Mucosa of descending colon (tissue), 3 donors: ENCODE data around the gene ZNF407. TPM values are rescaled to one million over a fixed set of nuclear protein-coding genes. Genes with fewer than 3 reads are reported as not detected.

Experiments used
- ATAC-seq: fragments of 200-7000 bp; cut with Tn5 transposase; one replicate; pipeline ENCODE4 v1.9.1; 2020; ENCODE audit warnings: mild to moderate bottlenecking, moderate library complexity
- DNase-seq, 3 donors: peaks; one replicate each; pipeline ENCODE4 v3.0.0-alpha.2; 2020
- H3K36me3 ChIP-seq: fragments of 200-600 bp; one replicate; pipeline ENCODE4 v1.8.0; 2021; ENCODE audit warnings: low read depth, mild to moderate bottlenecking
- H3K4me1 ChIP-seq: fragments of 200-600 bp; one replicate; pipeline ENCODE4 v1.8.0; 2021; ENCODE audit warnings: low read depth, mild to moderate bottlenecking
- H3K4me3 ChIP-seq: fragments of 200-600 bp; one replicate; pipeline ENCODE4 v1.8.0; 2021; ENCODE audit warnings: mild to moderate bottlenecking
- H3K9me3 ChIP-seq: fragments of 200-600 bp; one replicate; pipeline ENCODE4 v1.8.0; 2021; ENCODE audit warnings: mild to moderate bottlenecking
- CTCF ChIP-seq: fragments of 200-600 bp; IDR thresholded peaks from one replicate; pipeline ENCODE4 v1.8.0; 2022; ENCODE audit warnings: antibody characterized with exemption, mild to moderate bottlenecking
- intact Hi-C, 2 donors: fragments of 100-400 bp; cut with DNase I in 1 of 2; cut with micrococcal nuclease in 1 of 2; formaldehyde crosslinking; loops; one replicate each; pipeline versions ENCODE4 v1.11.0 to v1.11.1; 2022; cut with DNase I, micrococcal nuclease
- total RNA-seq, 3 donors: library from RNA; stranded (reverse); fragmentation: NEBNext Ultra II Directional in 2 of 3; extraction: Animal tissue kit (Norgen Biotek cat#: 25700) in 2 of 3; gene quantifications; one replicate each; pipeline versions ENCODE4 v1.2.1 to v1.2.4, GENCODE V29; 2021 to 2023
- donor health status: DM: no; HTN: no; CAD: no; lungs with moderate emphysema.
- donor health status: DM: no; HTN: no; CAD: no.
- donor health status: DM: no; HTN: yes; CAD: no.

The ZNF407 gene
- total RNA-seq, 3 donors from 2014 or later, result 13.0 to 25.1 (median 18.8) TPM

GRCh38 chr18:74632856-74633255, 35.2 kb downstream of the ZNF407 start:
- H3K36me3 ChIP-seq, result no peaks in the 10 kb centered on the region
- H3K4me3 ChIP-seq, result no peak overlapping the region
- DNase-seq (no peak), ATAC-seq (no peak)
- no peak for TF ChIP-seq CTCF
- H3K4me1 ChIP-seq, result no peaks in the 10 kb centered on the region
- intact Hi-C loops, result no loop called here
- no peaks in the 10 kb centered on the region for H3K9me3 ChIP-seq

GRCh38 chr18:74633652-74634352, 36.1 kb downstream of the ZNF407 start:
- no peak for DNase-seq
- H3K9me3 ChIP-seq, result no peaks in the 10 kb centered on the region
- H3K4me3 ChIP-seq, result no peak overlapping the region
- ATAC-seq, result no peak
- no peaks in the 10 kb centered on the region for H3K4me1 ChIP-seq
- no peaks in the 10 kb centered on the region for H3K36me3 ChIP-seq
- intact Hi-C loops, result no loop called here
- TF ChIP-seq CTCF, result no peak

GRCh38 chr18:74635224-74635975, 37.7 kb downstream of the ZNF407 start:
- no peaks in the 10 kb centered on the region for H3K36me3 ChIP-seq
- DNase-seq (no peak), ATAC-seq (no peak)
- intact Hi-C loops, result no loop called here
- H3K4me3 ChIP-seq, result no peak overlapping the region
- no peaks in the 10 kb centered on the region for H3K4me1 ChIP-seq
- no peak for TF ChIP-seq CTCF
- H3K9me3 ChIP-seq, result no peaks in the 10 kb centered on the region

- intact Hi-C loops, result no loop called here
- no peaks in the 10 kb centered on the region for H3K36me3 ChIP-seq
- H3K4me1 ChIP-seq, result no peaks in the 10 kb centered on the region
- TF ChIP-seq CTCF, result no peak
- no peak overlapping the region for H3K4me3 ChIP-seq
- H3K9me3 ChIP-seq, result no peaks in the 10 kb centered on the region
- ATAC-seq (no peak), DNase-seq (no peak)
Measured at GRCh38 chr18:74637070-74637469, 39.4 kb downstream of the ZNF407 start.

GRCh38 chr18:74638210-74638609, 40.5 kb downstream of the ZNF407 start:
- Histone ChIP-seq H3K4me3 (no peak overlapping the region), H3K4me1 (no peaks in the 10 kb centered on the region), H3K36me3 (no peaks in the 10 kb centered on the region), H3K9me3 (no peaks in the 10 kb centered on the region)
- DNase-seq, result no peak
- TF ChIP-seq CTCF, result no peak
- intact Hi-C loops, result no loop called here
- no peak for ATAC-seq
